Adrenal gland (tissue), 12 donors: ENCODE results near the gene CUX1. TPM values are rescaled to one million over a fixed set of nuclear protein-coding genes. Genes with fewer than 3 reads are reported as not detected.

Source experiments
- DNase-seq, 7 donors: peaks; one replicate each; pipeline ENCODE4 v3.0.0-alpha.2; 2019 to 2020
- H3K27ac ChIP-seq, 5 donors: fragments of 200-600 bp; sonication (generic) in 4 of 5; 1 replicate in 3 of 5; 2 replicates in 2 of 5; pipeline versions ENCODE4 v1.5.1 to v1.8.0; 2016 to 2020; ENCODE audit warnings: mild to moderate bottlenecking in 1 of 5
- H3K27me3 ChIP-seq: fragments of 200-600 bp; 2 replicates; pipeline ENCODE4 v1.8.0; 2021
- H3K36me3 ChIP-seq, 2 donors: fragments of 200-600 bp; replicated peaks in 1 of 2; 1 replicate in 1 of 2; 2 replicates in 1 of 2; pipeline versions ENCODE4 v1.5.1 to v1.8.0; 2018 to 2022
- H3K4me1 ChIP-seq, 2 donors: fragments of 200-600 bp; replicated peaks in 1 of 2; 1 replicate in 1 of 2; 2 replicates in 1 of 2; pipeline versions ENCODE4 v1.5.1 to v1.8.0; 2018 to 2021
- H3K4me3 ChIP-seq, 4 donors: fragments of 200-600 bp; sonication (generic) in 3 of 4; one replicate each; pipeline ENCODE4 v1.5.1; 2016 to 2018
- H3K9me3 ChIP-seq, 3 donors: fragments of 200-600 bp; sonication (generic) in 1 of 3; replicated peaks in 1 of 3; 1 replicate in 2 of 3; 2 replicates in 1 of 3; pipeline versions ENCODE4 v1.5.1 to v1.8.0; 2016 to 2021
- CTCF ChIP-seq, 6 experiments: fragments of 450-650 bp in 4 of 6; fragments of 200-600 bp in 2 of 6; sonication (generic) in 1 of 6; IDR thresholded peaks; 1 replicate in 5 of 6; 2 replicates in 1 of 6; pipeline versions ENCODE4 v1.5.1 to v1.8.0; 2016 to 2021; ENCODE audit warnings: antibody characterized with exemption in 6 of 6, mild to moderate bottlenecking in 2 of 6, moderate library complexity in 1 of 6
- POLR2A ChIP-seq, 2 donors: fragments of 450-650 bp; IDR thresholded peaks; one replicate each; pipeline ENCODE4 v1.6.1; 2017; ENCODE audit warnings: antibody characterized with exemption in 2 of 2, mild to moderate bottlenecking in 2 of 2, moderate library complexity in 1 of 2
- WGBS, 4 donors: extraction: QIAGEN DNeasy Blood & Tissue Kit in 2 of 4; methylation state at CpG; one replicate each; pipeline versions ENCODE4 v1.1.5 to v1.1.7; 2013 to 2017; 5-methylcytosine and 5-hydroxymethylcytosine counted together
- intact Hi-C, 2 donors: fragments of 100-400 bp; cut with DNase I; formaldehyde crosslinking; loops; one replicate each; pipeline versions ENCODE4 v1.14.1 to v1.15.0; 2022 to 2023
- polyA plus RNA-seq, 3 donors: library from polyadenylated mRNA; stranded (reverse); fragments of 200-250 nt in 2 of 3; fragments of 350-450 nt in 1 of 3; fragmentation: Illumina TruSeq in 1 of 3; extraction: RNeasy Lipid Tissue Mini Kit (QIAGEN cat#74804) in 1 of 3; gene quantifications; one replicate each; pipeline ENCODE4 v1.2.3, GENCODE V29; 2013 to 2014
- total RNA-seq, 9 donors: library from RNA; depleted of rRNA in 4 of 9; stranded (reverse); fragments of >200 nt in 4 of 9; fragments of 120-200 nt in 1 of 9; fragmentation: NEBNext Ultra II Directional in 1 of 9; extraction: Animal tissue kit (Norgen Biotek cat#: 25700) in 1 of 9; gene quantifications; one replicate each; pipeline versions ENCODE4 v1.1.0 to v1.2.4, GENCODE V29; 2013 to 2023
- donor health status: healthy with polysubstance abuse.
- donor health status: Bipolar disorder and iron deficiency.
- donor health status: DM: yes; HTN: yes; CAD: no.
- donor health status: DM: no; HTN: no; CAD: no.
- donor health status: DM: no; HTN: no; CAD: no.
- donor health status: DM: yes; HTN: yes; CAD: no.

The CUX1 gene
- total and polyA plus RNA-seq, 12 donors, result 17.2 to 72.6 (median 58.3) TPM

DNA sequence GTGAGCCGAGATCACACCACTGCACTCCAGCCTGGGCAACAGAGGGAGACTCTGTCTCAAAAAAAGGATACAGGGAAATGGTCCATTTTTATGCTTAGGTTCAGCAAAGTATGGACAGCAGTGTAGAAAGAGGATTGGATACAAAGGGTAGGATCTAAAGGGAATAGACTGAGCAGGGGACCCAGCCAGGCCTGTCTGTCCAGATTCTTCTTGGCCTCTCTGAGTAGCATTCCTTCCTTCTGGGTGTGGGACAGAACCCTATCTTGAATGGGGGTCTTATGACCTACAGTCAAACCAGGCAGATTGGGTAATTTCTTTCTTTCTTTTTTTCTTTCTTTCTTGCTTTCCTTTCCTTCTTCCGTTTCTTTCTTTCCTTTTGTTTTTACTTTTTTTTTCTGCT, 494.9 kb downstream of the CUX1 start:
- Histone ChIP-seq H3K36me3 (no peaks in the 10 kb centered on the region), H3K9me3 (no peaks in the 10 kb centered on the region), H3K4me1 (peaks cover 0 to 2% of the 10 kb centered on the region in 2 donors), H3K4me3 (no peak overlapping the region), H3K27me3 (no peaks in the 10 kb centered on the region), H3K27ac (no peak overlapping the region)
- no peak for DNase-seq
- no peak for TF ChIP-seq CTCF (IDR thresholded peaks at IDR 0.05)
- no peak for TF ChIP-seq POLR2A (IDR thresholded peaks at IDR 0.05)
- intact Hi-C loops, result no loop called here
- WGBS, 4 donors, result 69 to 93% (median 91%) methylated on average over 1 to 2 of the region's 2 CpGs

DNA sequence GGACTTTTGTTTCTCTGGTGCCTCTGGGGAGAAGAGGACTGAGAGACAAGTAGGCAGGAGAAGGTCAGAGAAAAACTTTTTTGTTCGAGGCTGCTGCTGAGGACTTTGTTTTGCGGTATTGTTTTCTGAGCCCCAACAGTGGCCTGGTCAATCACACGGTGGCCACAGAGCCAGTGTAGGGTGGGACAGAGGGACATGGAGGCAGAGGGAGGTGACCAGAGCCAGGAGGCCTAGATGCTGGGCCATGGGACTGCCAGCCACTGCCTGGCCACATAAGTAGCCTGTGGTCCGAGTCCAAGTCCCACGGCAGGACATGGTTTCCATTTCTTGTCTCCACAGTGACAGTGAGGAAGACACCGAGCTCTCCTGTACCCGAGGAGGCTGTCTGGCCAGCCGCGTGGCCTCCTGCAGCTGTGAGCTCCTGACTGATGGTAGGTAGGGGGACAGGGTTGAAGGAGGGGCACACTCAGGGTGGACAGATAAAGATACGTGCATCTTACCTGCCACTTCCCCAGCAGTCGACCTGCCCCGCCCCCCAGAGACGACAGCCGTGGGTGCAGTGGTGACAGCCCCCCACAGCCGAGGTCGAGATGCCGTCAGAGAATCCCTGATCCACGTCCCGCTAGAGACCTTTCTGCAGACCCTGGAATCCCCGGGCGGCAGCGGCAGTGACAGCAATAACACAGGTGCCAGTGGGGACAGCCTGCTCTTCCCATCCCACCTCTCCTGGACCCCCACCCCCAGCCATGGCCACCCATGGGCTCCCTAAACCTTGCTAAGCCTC, 496.8 kb downstream of the CUX1 start:
- H3K9me3 ChIP-seq, result no peaks in the 10 kb centered on the region
- peaks cover 0 to 3% of the 10 kb centered on the region in 2 donors for H3K4me1 ChIP-seq
- no peaks in the 10 kb centered on the region for H3K27me3 ChIP-seq
- WGBS, 4 donors, result 82 to 94% (median 91%) methylated on average over 6 to 22 of the region's 22 CpGs
- DNase-seq, result no peak
- TF ChIP-seq CTCF (IDR thresholded peaks at IDR 0.05) (no peak), POLR2A (IDR thresholded peaks at IDR 0.05) (no peak)
- intact Hi-C loops, result no loop called here
- no peak overlapping the region for H3K27ac ChIP-seq
- no peaks in the 10 kb centered on the region for H3K36me3 ChIP-seq
- H3K4me3 ChIP-seq, result no peak overlapping the region

DNA sequence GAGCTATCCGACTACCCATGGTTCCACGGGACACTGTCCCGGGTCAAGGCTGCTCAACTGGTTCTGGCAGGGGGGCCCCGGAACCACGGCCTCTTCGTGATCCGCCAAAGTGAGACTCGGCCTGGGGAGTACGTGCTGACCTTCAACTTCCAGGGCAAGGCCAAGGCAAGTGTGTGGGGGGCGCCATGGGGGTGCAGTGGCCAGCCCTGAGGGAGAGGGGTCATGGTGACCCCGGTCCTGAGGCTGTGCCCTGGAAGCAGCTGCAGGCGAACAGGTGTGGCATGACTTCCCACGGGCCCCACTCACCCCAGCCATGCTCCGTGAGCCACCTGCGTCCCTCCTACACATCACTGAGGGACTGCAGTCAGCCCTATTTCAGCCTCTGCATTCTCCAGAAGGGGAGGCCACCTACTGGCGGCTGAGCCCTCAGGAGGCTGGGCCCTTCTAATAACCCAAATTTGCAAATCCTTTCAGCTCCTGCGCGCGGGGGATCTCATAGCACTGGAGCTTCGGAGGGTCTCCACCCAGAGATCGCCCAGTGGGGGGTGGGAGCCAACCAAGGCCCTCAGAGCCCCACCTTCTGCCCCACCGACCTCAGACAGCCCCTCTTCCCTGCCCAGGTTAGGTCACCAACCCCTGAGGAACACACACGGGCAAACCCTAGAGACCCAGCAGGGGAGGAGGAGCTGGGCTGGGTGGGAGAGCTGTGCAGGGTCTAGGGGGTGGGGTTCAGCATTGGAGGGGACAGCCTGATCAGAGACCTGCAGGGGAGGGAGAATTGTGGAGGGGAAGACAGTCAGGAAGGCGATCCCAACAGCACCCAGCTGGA, 500.0 kb downstream of the CUX1 start:
- TF ChIP-seq POLR2A (IDR thresholded peaks at IDR 0.05) (no peak), CTCF (IDR thresholded peaks at IDR 0.05) (no peak)
- no peak for DNase-seq
- no peaks in the 10 kb centered on the region for H3K27me3 ChIP-seq
- no peak overlapping the region for H3K4me3 ChIP-seq
- H3K27ac ChIP-seq, result no peak overlapping the region
- H3K4me1 ChIP-seq, result peaks cover 0 to 5% of the 10 kb centered on the region in 2 donors
- H3K36me3 ChIP-seq, result no peaks in the 10 kb centered on the region
- WGBS, 4 donors, result 67 to 79% (median 74%) methylated on average over 15 to 24 of the region's 24 CpGs
- no peaks in the 10 kb centered on the region for H3K9me3 ChIP-seq
- intact Hi-C loops, result no loop called here

GRCh38 chr7:102318482-102318971, 501.1 kb downstream of the CUX1 start:
- intact Hi-C loops, result no loop called here
- Histone ChIP-seq H3K36me3 (no peaks in the 10 kb centered on the region), H3K4me3 (no peak overlapping the region), H3K27me3 (no peaks in the 10 kb centered on the region), H3K4me1 (peaks cover 0 to 5% of the 10 kb centered on the region in 2 donors), H3K27ac (peak overlapping the region in 1 of 5 donors; percentile 34), H3K9me3 (no peaks in the 10 kb centered on the region)
- TF ChIP-seq CTCF (IDR thresholded peaks at IDR 0.05) (peak in 1 of 6 experiments; percentile 7), POLR2A (IDR thresholded peaks at IDR 0.05) (no peak)
- WGBS, 4 donors, result 72 to 100% (median 85%) methylated on average over 4 to 7 of the region's 7 CpGs
- peak in 5 of 7 donors; percentile 24 to 79 (median 42) for DNase-seq
